Eye (tissue), 1 donor: ENCODE measurements around the gene ZXDA.
A peak's percentile ranks its signal among the peaks of the same experiment; 100 is the strongest.
"Not testable (repeated sequence)": the region's sequence is repeated elsewhere in the genome, so short reads cannot be mapped to it uniquely, and the experiment has no call there.

Source experiments
- DNase-seq: peaks from one replicate; pipeline ENCODE4 v3.0.0-alpha.2; 2015

The ZXDA gene

GRCh38 chrX:57910287-57910912 is at the start of gene ZXDA:
Gene ZXDA, minus strand, starts transcription at chrX:57910458. Its CDS starts 38 bp downstream, at chrX:57910420.
- peak; percentile 22 for DNase-seq

- no peak for DNase-seq
Measured at GRCh38 chrX:57952320-57952678, 42.0 kb upstream of the ZXDA start.

GRCh38 chrX:57951666-57952319 is 41.5 kb upstream of the ZXDA start:
- DNase-seq: no peak

- no peak for DNase-seq
Measured at GRCh38 chrX:57933321-57933720, 23.1 kb upstream of the ZXDA start.

GRCh38 chrX:57932266-57932665 is 22.0 kb upstream of the ZXDA start:
- no peak for DNase-seq

GRCh38 chrX:57930051-57930450 is 19.8 kb upstream of the ZXDA start:
- DNase-seq: no peak

- DNase-seq: peak; percentile 41
Measured at GRCh38 chrX:57929373-57929772, 19.1 kb upstream of the ZXDA start.

- no peak for DNase-seq
Measured at GRCh38 chrX:57925806-57926205, 15.5 kb upstream of the ZXDA start.

- peak; percentile 63 for DNase-seq
Measured at GRCh38 chrX:57918750-57919436, 8.6 kb upstream of the ZXDA start.

GRCh38 chrX:57915680-57916079 is 5.4 kb upstream of the ZXDA start:
- no peak for DNase-seq

- peak; percentile 62 for DNase-seq
Measured at GRCh38 chrX:57909595-57910286, 517 bp downstream of the ZXDA start.

- not testable (repeated sequence) for DNase-seq
Measured at GRCh38 chrX:57908972-57909594, 1.2 kb downstream of the ZXDA start.

GRCh38 chrX:57906790-57907189 is 3.5 kb downstream of the ZXDA start:
- no peak for DNase-seq

GRCh38 chrX:57905141-57905540 is 5.1 kb downstream of the ZXDA start:
- DNase-seq: no peak

GRCh38 chrX:57904176-57904880 is 5.9 kb downstream of the ZXDA start:
- DNase-seq: no peak

- DNase-seq: no peak
Measured at GRCh38 chrX:57902633-57903032, 7.6 kb downstream of the ZXDA start.

- no peak for DNase-seq
Measured at GRCh38 chrX:57901466-57901865, 8.8 kb downstream of the ZXDA start.

- no peak for DNase-seq
Measured at GRCh38 chrX:57900975-57901374, 9.3 kb downstream of the ZXDA start.

- no peak for DNase-seq
Measured at GRCh38 chrX:57899906-57900305, 10.4 kb downstream of the ZXDA start.

GRCh38 chrX:57899064-57899463 is 11.2 kb downstream of the ZXDA start:
- DNase-seq: no peak

GRCh38 chrX:57871463-57871862 is 38.8 kb downstream of the ZXDA start:
- DNase-seq: no peak
